Muscle of arm (tissue), 12 donors: ENCODE results near the gene MACROD2. TPM values are rescaled to one million over a fixed set of nuclear protein-coding genes. Genes with fewer than 3 reads are reported as not detected.
"Not testable (repeated sequence)": the region's sequence is repeated elsewhere in the genome, so short reads cannot be mapped to it uniquely, and the experiment has no call there.

Experiments used
- DNase-seq: peaks from one replicate; pipeline ENCODE4 v3.0.0-alpha.2; 2013
- polyA plus RNA-seq, 12 donors: library from polyadenylated mRNA; unstranded; fragments of 120-200 nt; gene quantifications; one replicate each; pipeline ENCODE4 v1.2.1, GENCODE V29; 2013; ENCODE audit not compliant: insufficient read length in 12 of 12

The MACROD2 gene
- polyA plus RNA-seq, 12 donors: 2.7 to 19.1 (median 4.0) TPM; not detected in 1

DNA sequence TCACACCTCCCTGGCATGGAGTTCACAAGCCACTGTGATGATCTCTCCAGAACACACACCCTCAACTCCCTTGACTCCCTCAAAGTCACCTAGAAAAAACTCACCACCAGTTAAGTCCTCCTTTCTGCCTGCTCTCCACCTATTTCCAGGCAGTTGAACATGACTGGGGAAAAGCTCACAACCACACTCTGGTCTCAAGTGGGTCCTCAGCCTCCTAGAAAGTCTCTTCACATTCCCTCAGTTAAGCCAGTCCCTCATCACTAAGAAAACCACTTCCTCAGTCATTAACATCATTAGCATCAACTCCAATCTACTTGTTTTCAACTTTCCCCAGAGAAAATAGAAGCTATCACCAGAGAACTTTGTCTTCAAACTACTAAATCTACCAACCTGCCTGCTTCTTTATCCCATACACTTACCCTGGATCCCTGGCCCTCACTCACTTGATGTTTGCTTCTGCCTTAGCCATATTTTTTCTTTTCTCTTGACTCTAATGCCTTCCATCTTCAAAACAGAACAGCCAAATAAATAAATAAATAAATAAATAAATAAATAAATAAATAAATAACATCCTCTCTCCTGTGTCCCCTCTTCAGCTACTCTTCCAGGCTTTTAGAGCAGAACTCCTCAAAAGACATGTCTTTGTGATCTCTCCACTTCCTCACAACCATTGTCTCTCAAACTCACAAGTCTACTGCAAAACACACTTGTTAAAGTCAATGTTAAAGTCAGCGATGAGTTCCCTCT lies 1084.5 kb downstream of the MACROD2 start:
- no peak for DNase-seq

DNA sequence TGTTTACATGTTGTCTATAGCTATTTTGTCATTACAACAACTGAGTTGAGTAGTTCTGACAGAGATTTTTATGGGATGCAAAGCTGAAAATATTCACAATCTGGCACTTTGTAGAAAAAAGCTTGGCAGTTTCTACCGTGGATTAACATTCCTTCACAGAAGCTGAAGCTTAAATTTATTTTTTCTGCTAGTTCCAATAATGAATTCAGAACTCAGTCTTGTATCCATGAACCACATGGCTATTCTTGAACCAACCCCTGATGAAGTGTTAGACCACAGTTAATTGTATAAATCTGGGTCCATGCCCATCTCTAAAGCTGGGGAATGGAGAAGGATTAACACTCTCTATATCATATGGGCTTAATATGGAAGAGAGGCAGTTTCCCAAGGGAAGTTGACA lies 1085.9 kb downstream of the MACROD2 start:
- peak; percentile 46 for DNase-seq

DNA sequence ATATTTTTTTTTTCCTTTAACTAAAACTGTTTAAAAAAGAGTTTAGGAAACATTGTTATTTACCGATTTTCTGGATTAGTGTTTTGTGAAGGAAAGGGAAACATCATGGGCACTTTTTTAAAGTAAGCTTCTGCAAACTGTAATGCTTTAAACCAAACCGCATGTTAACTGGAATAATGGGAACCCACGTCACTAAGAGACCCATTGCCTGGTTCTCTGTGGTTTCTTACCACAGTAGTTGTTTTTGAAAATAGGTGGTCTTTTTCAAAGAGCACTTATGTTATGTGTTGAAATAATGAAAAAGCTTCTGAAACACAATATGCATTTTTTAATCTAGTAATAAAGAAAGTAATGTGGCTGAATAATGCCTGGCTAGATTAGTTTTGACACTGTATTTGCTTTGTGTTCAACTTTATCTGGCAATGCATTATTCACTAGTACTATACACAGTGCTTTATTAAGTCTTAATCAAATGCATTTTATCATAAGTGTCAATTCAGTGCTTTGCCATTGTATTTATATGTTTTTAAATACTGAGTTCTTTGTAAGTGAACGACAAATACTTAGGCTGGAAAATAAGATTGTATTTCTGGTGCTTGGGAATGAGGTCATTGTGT lies 1096.2 kb downstream of the MACROD2 start:
- DNase-seq: no peak

DNA sequence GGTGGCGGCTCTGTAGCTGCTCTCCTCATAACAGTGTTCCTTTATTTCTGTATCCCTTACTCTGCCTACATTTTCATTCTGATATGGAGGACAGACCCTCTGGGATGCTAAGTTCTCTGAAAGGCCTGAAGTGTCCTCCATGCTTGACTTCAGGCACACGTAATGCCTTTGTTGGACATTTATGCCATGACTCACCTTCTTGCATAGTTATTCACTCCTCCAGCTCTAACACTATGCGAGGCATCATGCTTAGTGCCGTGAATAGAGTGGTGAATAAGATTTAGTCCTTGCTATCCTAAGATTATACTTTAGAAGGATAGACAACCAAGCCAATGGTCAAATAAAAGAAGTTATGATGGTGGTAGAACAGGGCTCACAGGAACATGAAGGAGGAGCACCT lies 1103.0 kb downstream of the MACROD2 start:
- DNase-seq: no peak

DNA sequence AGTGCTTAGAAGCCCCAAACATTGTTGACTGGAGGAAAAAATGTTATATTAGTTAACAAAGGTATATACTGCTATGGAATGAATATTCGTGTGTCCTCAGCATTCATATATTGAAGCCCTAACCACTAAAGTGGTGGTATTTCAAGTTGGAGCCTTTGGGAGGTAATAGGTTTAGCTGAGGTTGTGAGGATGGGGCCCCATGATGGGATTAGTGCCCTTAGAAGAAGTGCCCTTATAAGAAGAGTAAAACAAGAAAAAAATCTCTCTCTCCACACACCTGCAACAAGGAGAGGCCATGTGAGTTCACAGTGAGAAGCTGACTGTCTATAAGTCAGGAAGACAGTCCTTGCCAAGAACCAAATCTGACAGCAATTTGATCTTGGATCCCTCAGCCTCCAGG lies 1103.8 kb downstream of the MACROD2 start:
- DNase-seq: no peak

GRCh38 chr20:15100506-15101160 lies 1105.3 kb downstream of the MACROD2 start:
- no peak for DNase-seq

DNA sequence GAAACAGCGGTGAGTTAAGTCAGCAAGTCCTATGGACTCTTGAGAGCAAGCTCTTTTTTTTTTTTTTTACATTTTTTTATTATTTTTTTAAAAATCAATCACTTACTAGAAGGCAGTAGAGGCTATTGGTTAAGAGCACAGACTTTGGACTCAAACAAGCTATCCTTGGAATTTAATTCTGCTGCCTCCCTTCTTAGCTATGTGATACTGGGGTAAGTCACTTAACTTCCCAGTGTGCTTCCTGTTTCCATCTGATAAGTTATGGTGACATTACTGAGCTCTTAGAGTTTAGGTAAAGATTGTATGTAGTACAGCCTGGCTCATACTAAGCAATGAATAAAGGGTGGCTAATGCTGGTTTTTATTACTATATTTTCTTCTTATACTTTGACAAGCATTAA lies 1112.6 kb downstream of the MACROD2 start:
- no peak for DNase-seq

GRCh38 chr20:15109494-15109893 lies 1114.2 kb downstream of the MACROD2 start:
- no peak for DNase-seq

DNA sequence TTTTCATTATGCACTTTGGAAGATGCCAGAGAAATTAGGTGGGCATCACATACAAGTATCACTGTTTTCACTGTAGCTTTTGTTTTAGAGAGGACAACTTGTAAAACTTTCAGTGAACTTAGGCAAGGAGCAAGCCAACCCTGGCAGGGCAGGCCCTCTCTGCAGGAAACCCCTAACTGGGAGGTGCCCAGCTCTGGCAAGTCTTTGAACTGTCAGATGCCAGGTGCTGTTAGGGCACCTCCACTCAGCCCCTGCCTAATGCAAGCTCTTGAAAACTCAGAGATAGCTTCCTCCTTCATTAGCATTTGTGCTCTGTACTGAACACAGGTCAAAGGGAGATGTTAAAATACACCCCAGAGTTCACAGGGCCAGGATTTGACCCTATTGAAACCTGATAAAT lies 1116.3 kb downstream of the MACROD2 start:
- no peak for DNase-seq

- DNase-seq: no peak
These were observed 1117.9 kb downstream of the MACROD2 start for GRCh38 chr20:15113144-15113773.

- DNase-seq: no peak
These were observed 1124.7 kb downstream of the MACROD2 start for GRCh38 chr20:15119852-15120487.

DNA sequence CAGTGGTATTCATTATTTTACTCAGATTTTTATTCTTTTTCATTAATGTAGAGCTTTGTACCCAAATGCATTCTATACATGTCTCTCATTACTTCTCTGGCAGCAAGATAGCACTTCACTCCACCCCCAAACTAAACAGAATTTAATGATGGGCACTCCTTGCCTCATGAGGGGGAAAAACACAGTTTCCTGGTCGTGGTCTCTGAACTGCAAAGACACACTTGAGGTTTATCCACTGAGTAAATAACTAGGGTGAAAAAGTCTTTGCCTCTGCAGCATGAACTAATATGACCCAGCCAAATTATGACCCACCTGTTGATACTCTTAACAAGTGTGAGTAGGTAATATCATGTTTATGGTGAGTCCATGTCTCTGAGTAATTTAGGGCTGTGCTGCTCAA lies 1127.3 kb downstream of the MACROD2 start:
- no peak for DNase-seq

DNA sequence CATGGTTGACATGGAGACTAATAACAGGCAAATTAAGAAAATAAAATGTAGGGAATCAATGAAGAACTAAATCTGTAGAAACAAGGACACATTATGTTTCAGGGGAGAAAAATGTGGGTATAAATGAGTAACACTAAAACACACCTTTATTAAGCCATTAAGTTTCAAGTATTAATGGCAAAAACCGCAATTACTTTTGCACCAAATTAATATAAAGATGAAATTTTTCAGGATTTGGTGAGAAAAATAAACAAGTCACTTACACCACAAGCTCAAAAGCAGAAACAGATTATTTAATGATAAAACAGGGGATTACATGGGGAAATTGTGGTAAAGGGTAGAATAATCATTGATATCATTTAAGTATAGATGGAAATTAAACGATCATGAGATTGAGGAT lies 1135.9 kb downstream of the MACROD2 start:
- no peak for DNase-seq

- DNase-seq: no peak
These were observed 1143.3 kb downstream of the MACROD2 start for GRCh38 chr20:15138548-15139126.

GRCh38 chr20:15139522-15139921 lies 1144.2 kb downstream of the MACROD2 start:
- no peak for DNase-seq

- no peak for DNase-seq
These were observed 1145.0 kb downstream of the MACROD2 start for GRCh38 chr20:15140286-15140685.

DNA sequence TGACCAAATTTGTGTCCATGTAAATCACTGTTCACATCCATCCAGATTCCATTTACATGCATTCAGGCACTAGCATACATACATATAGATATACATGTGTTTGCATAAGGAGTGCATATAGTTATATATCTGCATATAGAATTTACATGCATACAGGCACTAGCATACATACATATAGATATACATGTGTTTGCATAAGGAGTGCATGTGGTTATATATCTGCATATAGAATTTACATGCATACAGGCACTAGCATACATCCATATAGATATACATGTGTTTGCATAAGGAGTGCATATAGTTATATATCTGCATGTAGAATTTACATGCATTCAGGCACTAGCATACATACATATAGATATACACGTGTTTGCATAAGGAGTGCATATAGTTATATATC lies 1145.6 kb downstream of the MACROD2 start:
- not testable (repeated sequence) for DNase-seq

DNA sequence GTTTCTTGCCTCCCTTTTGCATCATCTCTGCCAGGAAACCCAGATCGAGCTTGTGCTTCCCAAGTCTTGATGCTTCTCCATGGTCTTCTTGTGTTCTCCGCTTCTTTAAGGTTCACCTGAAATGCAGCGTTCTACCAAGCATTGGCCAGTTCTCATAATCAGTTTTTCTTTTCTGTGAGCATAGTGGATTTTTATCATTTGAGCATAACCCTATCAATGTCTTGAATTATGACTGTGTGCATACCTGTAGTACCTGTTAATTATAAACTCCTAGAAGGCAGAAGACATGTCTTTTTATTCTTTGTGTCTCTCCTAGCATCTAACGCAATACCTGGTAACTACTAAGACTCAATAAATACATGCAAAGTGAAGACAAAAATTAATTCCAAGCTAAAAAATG lies 1146.5 kb downstream of the MACROD2 start:
- no peak for DNase-seq

DNA sequence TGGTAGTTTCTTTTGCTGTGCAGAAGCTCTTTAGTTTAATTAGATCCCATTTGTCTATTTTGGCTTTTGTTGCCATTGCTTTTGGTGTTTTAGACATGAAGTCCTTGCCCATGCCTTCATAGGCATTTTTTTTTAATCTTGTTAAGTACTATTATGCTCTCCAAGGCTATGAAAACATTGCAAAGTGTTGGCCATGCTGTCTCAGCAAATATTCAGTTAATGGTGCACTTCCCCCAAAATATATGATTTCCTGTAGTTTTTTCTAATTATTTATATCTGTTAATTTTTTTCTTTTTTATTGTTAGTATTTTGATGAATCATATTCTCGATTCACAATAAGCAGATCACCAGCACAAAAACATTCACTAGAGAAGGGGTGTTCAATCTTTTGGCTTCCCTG lies 1148.2 kb downstream of the MACROD2 start:
- DNase-seq: no peak

GRCh38 chr20:15144916-15145315 lies 1149.6 kb downstream of the MACROD2 start:
- DNase-seq: no peak

DNA sequence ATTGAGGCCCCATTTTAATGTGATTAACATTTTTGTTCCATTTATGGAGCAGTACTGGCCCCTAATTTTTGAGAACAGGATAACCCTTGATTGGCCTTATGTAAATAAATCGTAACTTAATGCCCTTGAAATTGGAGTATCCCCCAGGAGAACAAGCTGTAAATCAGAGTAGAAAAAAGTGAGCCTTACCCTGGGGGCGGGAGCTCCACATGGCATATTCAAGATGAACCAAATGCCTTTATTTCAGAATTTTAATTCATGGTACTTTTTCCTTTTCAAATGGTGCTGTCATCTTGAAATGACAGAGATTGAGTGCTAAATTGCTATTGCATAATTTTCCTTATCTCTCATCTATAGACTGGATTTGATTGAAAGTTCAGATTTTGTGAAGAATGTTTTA lies 1151.6 kb downstream of the MACROD2 start:
- no peak for DNase-seq

GRCh38 chr20:15154070-15154469 lies 1158.8 kb downstream of the MACROD2 start:
- DNase-seq: no peak
